ENCODE results near the gene PARP3. TPM values are rescaled to one million over a fixed set of nuclear protein-coding genes. Genes with fewer than 3 reads are reported as not detected.
"Not testable (repeated sequence)": the region's sequence is repeated elsewhere in the genome, so short reads cannot be mapped to it uniquely, and the experiment has no call there.

Gene PARP3
- total and polyA plus RNA-seq, 2 of the 8 experiments (the other 6 are each of a cell fraction or from before 2014, with no cell fraction given): 1.3 to 1.6 TPM

- H2BK120ac ChIP-seq (replicated peaks; ENCODE audit: low read depth, low read length); H2BK12ac ChIP-seq (ENCODE audit: low read depth, low read length); H3K9ac ChIP-seq (replicated peaks in 1 of 4; ENCODE audit: extremely low read depth in 1 of 4, low read depth in 3 of 4, low read length in 3 of 4); H3K9me3 ChIP-seq (ENCODE audit: insufficient read depth in 2 of 2, low read depth in 1 of 2, low read length in 1 of 2); H3K23ac ChIP-seq (ENCODE audit: insufficient read length); H3K14ac ChIP-seq (ENCODE audit: insufficient read length); H3K56ac ChIP-seq (replicated peaks; ENCODE audit: insufficient read length, low read depth, low read length); H3K4ac ChIP-seq (replicated peaks; ENCODE audit: insufficient read length, low read depth, low read length); H4K91ac ChIP-seq (replicated peaks; ENCODE audit: insufficient read length, low read length); H4K20me1 ChIP-seq (replicated peaks in 1 of 2; ENCODE audit: control insufficient read depth in 1 of 2, insufficient read depth in 2 of 2, low read length in 2 of 2); H3K4me3 ChIP-seq (ENCODE audit: extremely low read depth in 1 of 4, insufficient read depth in 2 of 4, low read depth in 3 of 4, low read length in 4 of 4); H2BK20ac ChIP-seq (ENCODE audit: low read length); H3K23me2 ChIP-seq (ENCODE audit: low read depth, low read length); H3K27ac ChIP-seq (ENCODE audit: low read depth, low read length); DNase-seq (ENCODE audit: low read depth in 1 of 2, low spot score in 2 of 2); H4K5ac ChIP-seq (ENCODE audit: insufficient read length, low read depth, low read length); H3K79me1 ChIP-seq (ENCODE audit: low read depth, low read length); H2AFZ ChIP-seq (ENCODE audit: low read length); H2AK5ac ChIP-seq (ENCODE audit: low read depth, low read length); H3K4me2 ChIP-seq (ENCODE audit: insufficient read depth in 1 of 2, low read depth in 2 of 2, low read length in 2 of 2); H2BK5ac ChIP-seq (ENCODE audit: low read depth, low read length); H3K27me3 ChIP-seq (replicated peaks in 1 of 4; ENCODE audit: control insufficient read depth in 3 of 4, extremely low read depth in 1 of 4, insufficient read depth in 3 of 4, low read length in 3 of 4); FAIRE-seq; H2BK15ac ChIP-seq (ENCODE audit: low read length); H3K18ac ChIP-seq (ENCODE audit: extremely low read depth, low read length); H4K8ac ChIP-seq (ENCODE audit: extremely low read depth, insufficient read depth, low read length): not testable (repeated sequence)
- ChIA-PET CTCF (ENCODE audit: partially characterized antibody) (interaction anchor here (0.6 to 6.2 kb wide), 4 partner anchors 12 to 1426 kb away, joined by 3 to 46 read pairs (median 13); partner anchors contain the start of genes ABHD14A, ABHD14B and ACY1), POLR2A (ENCODE audit: partially characterized antibody) (interaction anchor here (0.7 to 25.9 kb wide), 16 partner anchors 13 to 456 kb away, joined by 3 to 923 read pairs (median 16); partner anchors contain the start of genes ABHD14A, ABHD14B, ACY1 and DUSP7)
- 93% methylated on average over 5 of the region's 13 CpGs; no CpG with 5 or more reads in 1 of the 2 experiments for WGBS, 2 experiments (ENCODE audit: extremely low coverage in 1 of 2, insufficient coverage in 1 of 2, insufficient read length in 1 of 2, insufficient replicate concordance in 2 of 2, low coverage in 1 of 2, low lambda C conversion rate in 2 of 2, missing lambda C conversion rate in 1 of 2)
- H3K79me2 ChIP-seq (ENCODE audit: control insufficient read depth in 1 of 2, insufficient read depth in 2 of 2, low read length in 2 of 2): peaks cover 0 to 17% of the 10 kb centered on the region in 2 experiments; a peak in 3 of 4 replicates
- H3K36me3 ChIP-seq (ENCODE audit: control insufficient read depth in 2 of 4, insufficient read depth in 4 of 4, low read length in 3 of 4): peaks cover 17 to 39% (median 28%) of the 10 kb centered on the region in 4 experiments
- TF ChIP-seq POLR2AphosphoS5 (IDR thresholded peaks at IDR 0.05; ENCODE audit: low read depth, low read length): 0 out of 2 replicates have a peak, but pooled peaks have one; percentile 1
- H3K4me1 ChIP-seq (replicated peaks in 1 of 4; ENCODE audit: control insufficient read depth in 3 of 4, insufficient read depth in 4 of 4, low read length in 3 of 4): peaks cover 4 to 20% (median 8%) of the 10 kb centered on the region in 4 experiments; a peak in 5 of 7 replicates
Measured at GRCh38 chr3:51993657-51994056, 51.5 kb downstream of the PARP3 start.
